AG09309 (cell line): ENCODE data around the gene HOXC11.

Source experiments
- DNase-seq: peaks from one replicate; pipeline ENCODE4 v3.0.0-alpha.2; 2010; ENCODE audit warnings: low read depth
- H3K4me3 ChIP-seq: 2 replicates; pipeline ENCODE4 v1.5.1; 2011; ENCODE audit warnings: mild to moderate bottlenecking, low read depth, low read length, moderate library complexity; ENCODE audit not compliant: control insufficient read depth
- TF ChIP-seq, protein P1 (sequence below): IDR thresholded peaks from 2 replicates; pipeline ENCODE4 v1.5.1; 2011; ENCODE audit warnings: mild to moderate bottlenecking, low read depth, low read length, inconsistent platforms; ENCODE audit not compliant: insufficient read depth, control insufficient read depth; ENCODE audit errors: missing control alignments

The HOXC11 gene

DNA sequence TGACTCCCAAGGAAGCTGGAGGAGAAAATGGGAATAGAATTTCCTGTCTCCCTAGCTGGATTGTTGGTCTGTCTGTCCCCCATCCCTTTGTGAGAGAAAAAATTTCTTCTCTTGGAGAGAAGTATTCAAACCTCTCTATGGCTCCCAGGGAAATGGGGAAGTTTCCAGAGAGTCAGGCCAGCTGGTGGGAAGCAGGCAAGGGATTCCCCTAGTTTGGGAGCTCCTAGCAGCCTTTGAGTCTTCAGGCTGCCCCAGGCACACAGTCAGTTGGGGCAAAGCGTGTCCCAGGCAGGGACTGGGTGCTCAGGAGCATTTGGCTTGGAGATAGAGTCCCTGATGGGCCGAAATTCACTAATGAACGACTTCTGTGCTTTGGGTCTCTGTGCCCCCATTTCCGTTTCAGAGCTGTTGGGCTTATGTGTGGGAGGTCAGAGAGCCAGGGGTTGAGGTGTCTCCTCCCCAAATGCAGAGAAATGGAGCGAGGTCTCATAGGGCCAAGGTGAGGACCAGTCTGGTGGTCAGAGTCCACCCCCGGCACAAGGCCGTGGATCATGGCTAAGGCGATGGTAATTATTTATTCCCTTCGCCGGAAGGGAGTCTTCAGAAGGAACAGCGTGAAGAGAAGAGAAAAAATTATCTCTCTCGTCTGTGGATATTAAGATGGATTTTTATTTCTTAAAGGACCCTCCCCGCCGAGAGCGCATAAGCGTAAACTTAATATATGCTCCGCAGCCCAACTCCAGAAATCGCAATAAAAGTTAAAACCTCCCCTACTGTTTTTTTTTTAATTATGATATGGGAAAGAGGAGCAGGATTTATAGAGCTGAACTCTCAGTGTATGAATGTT, 20.5 kb downstream of the HOXC11 start:
- DNase-seq, result no peak
- H3K4me3 ChIP-seq, result no peak overlapping the region
- TF ChIP-seq, protein P1, sequence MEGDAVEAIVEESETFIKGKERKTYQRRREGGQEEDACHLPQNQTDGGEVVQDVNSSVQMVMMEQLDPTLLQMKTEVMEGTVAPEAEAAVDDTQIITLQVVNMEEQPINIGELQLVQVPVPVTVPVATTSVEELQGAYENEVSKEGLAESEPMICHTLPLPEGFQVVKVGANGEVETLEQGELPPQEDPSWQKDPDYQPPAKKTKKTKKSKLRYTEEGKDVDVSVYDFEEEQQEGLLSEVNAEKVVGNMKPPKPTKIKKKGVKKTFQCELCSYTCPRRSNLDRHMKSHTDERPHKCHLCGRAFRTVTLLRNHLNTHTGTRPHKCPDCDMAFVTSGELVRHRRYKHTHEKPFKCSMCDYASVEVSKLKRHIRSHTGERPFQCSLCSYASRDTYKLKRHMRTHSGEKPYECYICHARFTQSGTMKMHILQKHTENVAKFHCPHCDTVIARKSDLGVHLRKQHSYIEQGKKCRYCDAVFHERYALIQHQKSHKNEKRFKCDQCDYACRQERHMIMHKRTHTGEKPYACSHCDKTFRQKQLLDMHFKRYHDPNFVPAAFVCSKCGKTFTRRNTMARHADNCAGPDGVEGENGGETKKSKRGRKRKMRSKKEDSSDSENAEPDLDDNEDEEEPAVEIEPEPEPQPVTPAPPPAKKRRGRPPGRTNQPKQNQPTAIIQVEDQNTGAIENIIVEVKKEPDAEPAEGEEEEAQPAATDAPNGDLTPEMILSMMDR, result no peak

DNA sequence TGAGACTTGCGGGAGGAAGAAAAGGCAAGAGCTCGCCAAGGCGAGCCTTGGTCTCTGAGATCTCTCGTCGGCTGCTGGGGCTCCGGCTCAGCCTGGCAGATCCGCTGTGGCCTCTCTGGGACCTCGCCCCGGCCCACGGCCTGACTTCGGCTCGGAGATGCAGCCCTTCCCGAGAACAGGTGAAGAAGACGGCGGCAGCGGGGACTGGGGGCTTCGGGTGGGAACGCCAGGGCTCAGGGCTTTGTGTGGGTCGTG, 21.0 kb downstream of the HOXC11 start:
- TF ChIP-seq, protein P1, result no peak

DNA sequence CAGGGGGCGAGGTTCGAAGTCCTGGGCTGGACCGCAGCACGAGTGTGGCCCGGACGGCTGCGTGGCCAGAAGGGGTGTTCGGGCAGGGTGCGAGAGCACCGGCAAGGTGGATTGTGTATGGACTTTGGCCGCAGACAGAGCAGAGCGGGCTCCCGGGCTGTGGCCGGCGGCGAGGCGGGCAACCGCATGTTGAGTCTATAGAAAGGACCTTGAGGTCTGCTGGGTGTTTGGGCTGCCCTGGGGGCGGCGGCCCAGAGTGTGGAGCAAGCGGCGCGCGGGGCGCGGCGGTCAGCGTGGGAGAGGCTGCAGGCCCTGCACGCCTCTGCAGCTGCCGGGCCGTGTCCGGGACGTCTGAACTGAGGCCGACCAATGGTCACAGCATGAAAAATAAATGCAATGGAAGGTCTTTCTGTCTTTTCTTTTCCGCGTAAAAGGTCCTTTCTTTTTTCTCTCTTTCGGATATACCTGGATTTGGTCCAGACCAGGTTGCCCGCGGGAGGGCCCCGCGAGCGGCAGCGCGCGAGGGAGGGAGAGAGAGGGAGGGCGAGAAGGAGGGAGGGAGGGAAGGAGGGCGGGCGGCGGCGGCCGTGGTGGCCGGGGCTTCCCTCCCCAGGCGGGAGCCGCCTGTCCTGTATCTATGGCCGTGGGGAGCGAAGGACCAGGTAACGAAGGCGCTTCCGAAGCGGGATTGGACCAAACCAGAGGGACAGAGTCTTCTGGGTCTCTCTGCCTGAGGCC, 21.5 kb downstream of the HOXC11 start:
- TF ChIP-seq, protein P1, result no peak
- H3K4me3 ChIP-seq, result peak overlapping the region; percentile 7
- no peak for DNase-seq

More for the DNA sequence above, 21.0 kb downstream of the HOXC11 start:
- no peak overlapping the region for H3K4me3 ChIP-seq
- DNase-seq, result no peak

DNA sequence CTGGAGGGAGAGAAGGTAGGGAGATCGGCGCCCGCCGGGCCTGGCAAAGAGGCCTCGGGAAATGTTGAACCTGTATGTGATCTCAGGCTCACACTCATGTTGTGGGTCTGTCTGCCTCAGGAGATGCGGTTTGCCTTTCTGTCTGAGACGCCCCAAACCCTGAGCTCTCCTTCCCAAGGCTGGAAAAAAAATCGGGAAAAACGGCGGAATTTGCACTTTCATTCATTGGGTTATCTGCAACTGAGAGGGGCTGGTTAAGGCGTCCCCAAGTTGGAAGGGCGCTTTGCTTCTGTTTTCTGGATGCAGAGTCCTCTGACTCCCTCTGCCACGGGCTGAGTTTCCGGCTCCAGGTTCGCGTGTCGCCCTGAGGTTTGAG, 22.1 kb downstream of the HOXC11 start:
- H3K4me3 ChIP-seq, result peak overlapping the region; percentile 7
- TF ChIP-seq, protein P1, result no peak
- no peak for DNase-seq

DNA sequence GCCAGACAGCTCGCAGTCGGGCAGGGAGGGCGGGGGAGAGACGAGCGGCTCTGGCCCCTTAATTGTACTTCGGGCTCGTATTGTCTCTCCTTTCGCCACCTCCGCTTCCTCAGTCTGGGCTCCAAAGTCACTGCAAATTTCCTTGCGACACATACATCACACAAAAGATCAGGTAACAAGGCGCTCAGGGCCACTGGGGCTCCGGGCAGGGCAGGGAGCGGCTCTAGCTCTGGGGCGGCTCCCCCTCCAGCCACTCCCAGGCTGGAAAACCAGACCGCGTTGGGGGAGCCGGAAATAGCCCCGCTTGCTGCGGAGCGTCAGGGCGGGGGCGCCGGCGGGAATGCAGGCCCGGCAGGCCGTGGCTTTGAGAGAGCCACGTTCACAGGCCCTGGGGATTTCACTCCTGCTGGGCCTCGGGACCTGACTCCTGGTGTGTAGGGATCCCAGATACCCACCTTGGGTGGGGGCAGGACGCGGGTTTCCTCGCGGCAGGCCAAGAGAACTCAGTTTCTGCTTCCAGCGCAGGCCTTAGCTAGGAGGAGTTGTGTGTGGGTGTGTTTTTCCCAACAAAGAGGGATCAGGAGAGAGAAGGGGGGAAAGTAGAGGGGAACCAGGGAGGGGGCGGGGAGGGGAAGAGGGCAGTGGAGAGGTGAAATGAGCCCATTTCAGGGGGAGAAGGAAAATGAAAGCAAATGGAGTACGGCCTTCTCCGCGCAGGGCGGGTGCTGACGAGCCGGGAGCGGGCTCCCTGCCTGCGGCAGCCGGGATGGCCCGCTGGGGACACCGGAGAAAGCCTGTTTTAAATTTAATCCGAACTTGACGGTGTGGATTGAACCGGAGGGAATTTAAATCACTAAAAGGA, 22.7 kb downstream of the HOXC11 start:
- no peak for DNase-seq
- H3K4me3 ChIP-seq, result peak overlapping the region; percentile 25
- TF ChIP-seq, protein P1, result no peak
